ENCODE measurements around the gene NUDT16L1. TPM values are rescaled to one million over a fixed set of nuclear protein-coding genes. Genes with fewer than 3 reads are reported as not detected.

Gene NUDT16L1
- total RNA-seq, 1 experiment from 2014 or later, result 49.9 TPM

DNA sequence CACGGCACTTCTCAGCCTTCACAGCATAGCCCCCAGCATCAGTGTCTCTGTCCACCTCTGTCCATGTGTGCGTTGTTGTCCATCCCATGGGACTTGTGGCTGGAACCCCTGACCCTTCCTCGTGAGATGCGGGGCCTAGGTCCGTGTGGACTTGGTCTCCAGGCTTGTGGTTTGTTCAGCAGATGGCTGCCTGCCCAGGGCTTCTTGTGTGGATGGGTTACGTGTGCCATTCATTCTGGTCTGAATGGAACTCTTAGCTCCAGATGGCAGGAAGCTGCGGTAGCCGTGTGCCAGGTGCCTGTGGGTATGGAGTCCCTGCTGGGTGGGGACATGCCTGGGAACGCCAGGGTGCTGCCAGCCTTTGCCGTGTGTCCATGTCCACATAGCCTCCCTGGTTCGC lies 31.7 kb upstream of the NUDT16L1 start:
- no peak overlapping the region for H2AFZ ChIP-seq (ENCODE audit: low read length)
- TF ChIP-seq EZH2phosphoT487 (IDR thresholded peaks at IDR 0.05; ENCODE audit: borderline replicate concordance, low read length) (no peak), EZH2 (IDR thresholded peaks at IDR 0.05; ENCODE audit: low read length, unreplicated experiment) (no peak)
- TF ChIP-seq, protein P1, sequence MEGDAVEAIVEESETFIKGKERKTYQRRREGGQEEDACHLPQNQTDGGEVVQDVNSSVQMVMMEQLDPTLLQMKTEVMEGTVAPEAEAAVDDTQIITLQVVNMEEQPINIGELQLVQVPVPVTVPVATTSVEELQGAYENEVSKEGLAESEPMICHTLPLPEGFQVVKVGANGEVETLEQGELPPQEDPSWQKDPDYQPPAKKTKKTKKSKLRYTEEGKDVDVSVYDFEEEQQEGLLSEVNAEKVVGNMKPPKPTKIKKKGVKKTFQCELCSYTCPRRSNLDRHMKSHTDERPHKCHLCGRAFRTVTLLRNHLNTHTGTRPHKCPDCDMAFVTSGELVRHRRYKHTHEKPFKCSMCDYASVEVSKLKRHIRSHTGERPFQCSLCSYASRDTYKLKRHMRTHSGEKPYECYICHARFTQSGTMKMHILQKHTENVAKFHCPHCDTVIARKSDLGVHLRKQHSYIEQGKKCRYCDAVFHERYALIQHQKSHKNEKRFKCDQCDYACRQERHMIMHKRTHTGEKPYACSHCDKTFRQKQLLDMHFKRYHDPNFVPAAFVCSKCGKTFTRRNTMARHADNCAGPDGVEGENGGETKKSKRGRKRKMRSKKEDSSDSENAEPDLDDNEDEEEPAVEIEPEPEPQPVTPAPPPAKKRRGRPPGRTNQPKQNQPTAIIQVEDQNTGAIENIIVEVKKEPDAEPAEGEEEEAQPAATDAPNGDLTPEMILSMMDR (conservative IDR thresholded peaks at IDR 0.05; ENCODE audit: low read depth, low read length), result no peak
- no peak for DNase-seq
- no peaks in the 10 kb centered on the region for H3K9me2 ChIP-seq (replicated peaks; ENCODE audit: low read length)
- H3K9me3 ChIP-seq (ENCODE audit: low read length), result no peaks in the 10 kb centered on the region
- ChIA-PET CTCF (no interaction called here), POLR2A (ENCODE audit: unreplicated experiment) (no interaction called here)
- H3K4me2 ChIP-seq (ENCODE audit: low read length), result no peak overlapping the region
- no peaks in the 10 kb centered on the region for H3F3A ChIP-seq (ENCODE audit: low read length, unreplicated experiment)
- no peak overlapping the region for H3K4me3 ChIP-seq (ENCODE audit: low read length)
- H3K27ac ChIP-seq (ENCODE audit: low read length), result no peak overlapping the region
- no peaks in the 10 kb centered on the region; the same call in 1 of the 2 replicates for H3K4me1 ChIP-seq (ENCODE audit: insufficient read depth, low read length)
- no peaks in the 10 kb centered on the region for H4K20me1 ChIP-seq (ENCODE audit: low read length)
- no TSS peak for BruUV-seq (replicated peaks)
- H3K9ac ChIP-seq (ENCODE audit: low read length), result no peak overlapping the region
- no peak for ATAC-seq
- intact Hi-C loops (cut with micrococcal nuclease), result no loop called here
- no peaks in the 10 kb centered on the region for H3K36me3 ChIP-seq (ENCODE audit: low read depth, low read length)
- no peaks in the 10 kb centered on the region for H3K27me3 ChIP-seq (ENCODE audit: low read length)
- H3K79me2 ChIP-seq (ENCODE audit: low read length), result no peaks in the 10 kb centered on the region

DNA sequence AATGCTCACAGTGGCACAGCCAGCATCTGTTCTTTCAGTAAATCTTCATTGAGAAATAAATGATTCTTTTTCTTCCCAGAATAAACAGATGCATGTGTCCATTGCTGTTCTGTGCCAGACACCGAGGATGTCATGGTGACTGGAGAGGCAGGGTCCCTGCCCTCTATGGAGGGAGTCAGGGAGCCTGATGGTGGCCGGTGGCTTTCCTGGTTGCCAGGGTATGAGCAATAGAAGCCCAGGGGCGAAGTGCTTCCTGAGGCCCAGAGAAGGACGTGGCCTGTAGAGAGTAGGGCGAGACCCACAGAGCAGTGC lies 29.9 kb upstream of the NUDT16L1 start:
- H3K4me1 ChIP-seq (ENCODE audit: insufficient read depth, low read length), result no peaks in the 10 kb centered on the region; the same call in 1 of the 2 replicates
- no peak overlapping the region for H3K4me3 ChIP-seq (ENCODE audit: low read length)
- H3K9me2 ChIP-seq (replicated peaks; ENCODE audit: low read length), result no peaks in the 10 kb centered on the region
- H3K27ac ChIP-seq (ENCODE audit: low read length), result no peak overlapping the region
- peaks cover 3% of the 10 kb centered on the region for H3K36me3 ChIP-seq (ENCODE audit: low read depth, low read length)
- no peaks in the 10 kb centered on the region for H3K27me3 ChIP-seq (ENCODE audit: low read length)
- intact Hi-C loops (cut with micrococcal nuclease), result no loop called here
- no peaks in the 10 kb centered on the region for H3K9me3 ChIP-seq (ENCODE audit: low read length)
- no peak overlapping the region for H3K9ac ChIP-seq (ENCODE audit: low read length)
- H3K4me2 ChIP-seq (ENCODE audit: low read length), result no peak overlapping the region
- no peaks in the 10 kb centered on the region for H4K20me1 ChIP-seq (ENCODE audit: low read length)
- H3F3A ChIP-seq (ENCODE audit: low read length, unreplicated experiment), result no peaks in the 10 kb centered on the region
- DNase-seq (no peak), ATAC-seq (0 out of 2 replicates have a peak, but pooled peaks have one; percentile 30)
- TF ChIP-seq EZH2 (IDR thresholded peaks at IDR 0.05; ENCODE audit: low read length, unreplicated experiment), result no peak
- TF ChIP-seq, protein P1 (conservative IDR thresholded peaks at IDR 0.05; ENCODE audit: low read depth, low read length), result no peak
- TF ChIP-seq EZH2phosphoT487 (IDR thresholded peaks at IDR 0.05; ENCODE audit: borderline replicate concordance, low read length), result no peak
- no peak overlapping the region for H2AFZ ChIP-seq (ENCODE audit: low read length)
- POLR2A ChIA-PET (ENCODE audit: unreplicated experiment), result no interaction called here
- H3K79me2 ChIP-seq (ENCODE audit: low read length), result no peaks in the 10 kb centered on the region
- BruUV-seq (replicated peaks), result no TSS peak
- CTCF ChIA-PET, result no interaction called here

DNA sequence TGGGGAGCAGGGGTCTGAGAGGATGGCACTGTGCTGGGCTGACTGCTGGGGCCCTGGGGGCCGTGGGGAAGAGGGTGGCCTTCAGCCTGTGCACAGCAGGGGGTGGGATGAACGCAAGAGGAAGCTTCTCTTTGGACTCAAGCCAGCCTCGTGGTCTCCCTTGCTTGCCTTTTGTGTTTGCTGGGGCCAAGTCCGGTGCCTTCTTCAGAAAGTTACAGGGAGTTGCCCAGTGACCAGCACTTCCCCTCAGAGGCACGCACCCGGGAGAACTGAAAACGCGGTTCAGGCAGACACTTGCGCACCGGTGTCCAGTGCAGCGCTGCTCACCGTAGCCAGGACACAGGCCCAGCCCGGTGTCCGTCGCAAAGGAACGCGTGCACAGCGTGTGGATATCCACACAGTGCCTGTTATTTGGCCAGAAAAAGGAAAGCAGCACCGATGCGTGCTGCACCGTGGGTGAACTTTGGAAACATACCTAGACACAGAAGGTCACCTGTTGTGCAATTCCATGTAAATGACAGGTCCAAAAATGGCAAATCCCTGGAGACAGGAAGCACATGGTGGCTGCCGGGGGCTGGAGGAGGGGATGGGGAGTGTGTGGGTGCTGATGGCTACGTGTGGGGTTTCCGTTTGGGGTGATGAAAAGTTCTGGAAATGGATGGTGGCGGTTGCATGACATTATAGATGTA lies 29.4 kb upstream of the NUDT16L1 start:
- intact Hi-C loops (cut with micrococcal nuclease), result no loop called here
- ChIA-PET POLR2A (ENCODE audit: unreplicated experiment) (no interaction called here), CTCF (no interaction called here)
- Histone ChIP-seq H3K4me3 (ENCODE audit: low read length) (no peak overlapping the region), H3K9ac (ENCODE audit: low read length) (no peak overlapping the region), H3K79me2 (ENCODE audit: low read length) (no peaks in the 10 kb centered on the region), H3K4me2 (ENCODE audit: low read length) (no peak overlapping the region), H3K4me1 (ENCODE audit: insufficient read depth, low read length) (no peaks in the 10 kb centered on the region; the same call in 1 of the 2 replicates), H3F3A (ENCODE audit: low read length, unreplicated experiment) (no peaks in the 10 kb centered on the region), H2AFZ (ENCODE audit: low read length) (no peak overlapping the region), H3K9me2 (replicated peaks; ENCODE audit: low read length) (no peaks in the 10 kb centered on the region), H3K27ac (ENCODE audit: low read length) (no peak overlapping the region), H4K20me1 (ENCODE audit: low read length) (no peaks in the 10 kb centered on the region), H3K9me3 (ENCODE audit: low read length) (no peaks in the 10 kb centered on the region), H3K36me3 (ENCODE audit: low read depth, low read length) (peaks cover 7% of the 10 kb centered on the region), H3K27me3 (ENCODE audit: low read length) (no peaks in the 10 kb centered on the region)
- ATAC-seq, result no peak; the same call in 1 of the 2 replicates
- no peak for DNase-seq
- no TSS peak for BruUV-seq (replicated peaks)
- TF ChIP-seq EZH2 (IDR thresholded peaks at IDR 0.05; ENCODE audit: low read length, unreplicated experiment), result no peak
- TF ChIP-seq, protein P1 (conservative IDR thresholded peaks at IDR 0.05; ENCODE audit: low read depth, low read length), result no peak

Measured in PC-3 (cell line).